Neural progenitor cell (in vitro differentiated cells): Measurements from ENCODE around the gene ZBTB49.

Source experiments
- CTCF ChIP-seq: fragments of 200-600 bp; sonication (generic); IDR thresholded peaks from 2 replicates; pipeline ENCODE4 v1.5.1; 2017; ENCODE audit warnings: antibody characterized with exemption, mild to moderate bottlenecking
- EZH2 ChIP-seq: fragments of 200-600 bp; sonication (generic); IDR thresholded peaks from 2 replicates; pipeline ENCODE4 v1.6.1; 2017; ENCODE audit warnings: antibody characterized with exemption, mild to moderate bottlenecking, moderate library complexity

DNA sequence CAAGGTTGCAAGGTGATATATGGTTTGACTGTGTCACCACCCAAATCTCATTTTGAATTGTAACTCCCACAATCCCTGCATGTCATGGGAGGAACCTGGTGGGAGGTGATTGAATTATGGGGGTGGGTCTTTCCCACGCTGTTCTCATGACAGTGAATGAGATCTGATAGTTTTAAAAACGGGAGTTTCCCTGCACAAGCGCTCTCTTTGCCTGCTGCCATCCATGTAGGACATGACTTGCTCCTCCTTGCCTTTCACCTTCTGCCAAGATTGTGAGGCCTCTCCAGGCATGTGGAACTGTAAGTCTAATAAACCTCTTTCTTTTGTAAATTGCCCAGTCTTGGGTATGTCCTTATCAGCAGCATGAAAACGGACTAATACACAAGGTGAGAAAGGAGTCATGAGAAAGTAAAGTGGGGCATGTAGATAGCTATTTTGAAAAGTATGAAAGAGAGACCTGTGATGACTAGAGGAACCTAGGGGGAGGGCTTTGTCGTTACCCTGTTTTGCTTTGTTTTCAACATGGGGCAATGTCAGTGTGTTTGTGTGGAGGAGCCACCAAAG is 6.3 kb downstream of the ZBTB49 start:
- no peak for TF ChIP-seq EZH2
- TF ChIP-seq CTCF = no peak
